Measurements from ENCODE around the gene NADSYN1. TPM values are rescaled to one million over a fixed set of nuclear protein-coding genes. Genes with fewer than 3 reads are reported as not detected.

Gene NADSYN1
- total RNA-seq, 2 donors from 2014 or later, result 18.0 to 18.8 TPM

DNA sequence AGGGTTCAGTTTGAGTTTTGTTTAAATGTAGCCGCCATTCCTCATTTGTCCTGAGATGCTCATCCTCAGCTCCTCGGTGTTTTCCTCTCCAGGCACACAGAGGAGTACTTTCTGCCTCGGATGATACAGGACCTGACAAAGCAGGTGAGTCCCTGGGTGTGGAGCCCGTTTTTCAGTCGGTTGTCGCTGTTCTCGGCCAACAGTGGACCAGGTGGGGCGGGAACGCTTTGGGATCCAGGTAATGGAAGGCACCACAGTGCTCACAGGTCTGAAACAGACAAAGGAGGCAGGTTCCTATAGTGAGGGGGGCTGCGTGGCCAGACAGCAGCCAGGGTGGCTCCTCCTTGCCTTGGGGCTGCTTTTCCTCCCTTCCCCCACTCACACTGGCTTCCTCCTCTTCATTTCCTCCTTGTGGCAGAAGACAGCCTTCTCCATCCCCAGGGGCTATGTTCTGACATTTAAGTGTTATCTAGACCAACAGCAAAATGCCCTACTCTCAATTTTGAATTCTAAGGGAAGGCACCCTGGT lies 19.4 kb downstream of the NADSYN1 start:
- TF ChIP-seq, protein P1, sequence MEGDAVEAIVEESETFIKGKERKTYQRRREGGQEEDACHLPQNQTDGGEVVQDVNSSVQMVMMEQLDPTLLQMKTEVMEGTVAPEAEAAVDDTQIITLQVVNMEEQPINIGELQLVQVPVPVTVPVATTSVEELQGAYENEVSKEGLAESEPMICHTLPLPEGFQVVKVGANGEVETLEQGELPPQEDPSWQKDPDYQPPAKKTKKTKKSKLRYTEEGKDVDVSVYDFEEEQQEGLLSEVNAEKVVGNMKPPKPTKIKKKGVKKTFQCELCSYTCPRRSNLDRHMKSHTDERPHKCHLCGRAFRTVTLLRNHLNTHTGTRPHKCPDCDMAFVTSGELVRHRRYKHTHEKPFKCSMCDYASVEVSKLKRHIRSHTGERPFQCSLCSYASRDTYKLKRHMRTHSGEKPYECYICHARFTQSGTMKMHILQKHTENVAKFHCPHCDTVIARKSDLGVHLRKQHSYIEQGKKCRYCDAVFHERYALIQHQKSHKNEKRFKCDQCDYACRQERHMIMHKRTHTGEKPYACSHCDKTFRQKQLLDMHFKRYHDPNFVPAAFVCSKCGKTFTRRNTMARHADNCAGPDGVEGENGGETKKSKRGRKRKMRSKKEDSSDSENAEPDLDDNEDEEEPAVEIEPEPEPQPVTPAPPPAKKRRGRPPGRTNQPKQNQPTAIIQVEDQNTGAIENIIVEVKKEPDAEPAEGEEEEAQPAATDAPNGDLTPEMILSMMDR (IDR thresholded peaks at IDR 0.05), result no peak

DNA sequence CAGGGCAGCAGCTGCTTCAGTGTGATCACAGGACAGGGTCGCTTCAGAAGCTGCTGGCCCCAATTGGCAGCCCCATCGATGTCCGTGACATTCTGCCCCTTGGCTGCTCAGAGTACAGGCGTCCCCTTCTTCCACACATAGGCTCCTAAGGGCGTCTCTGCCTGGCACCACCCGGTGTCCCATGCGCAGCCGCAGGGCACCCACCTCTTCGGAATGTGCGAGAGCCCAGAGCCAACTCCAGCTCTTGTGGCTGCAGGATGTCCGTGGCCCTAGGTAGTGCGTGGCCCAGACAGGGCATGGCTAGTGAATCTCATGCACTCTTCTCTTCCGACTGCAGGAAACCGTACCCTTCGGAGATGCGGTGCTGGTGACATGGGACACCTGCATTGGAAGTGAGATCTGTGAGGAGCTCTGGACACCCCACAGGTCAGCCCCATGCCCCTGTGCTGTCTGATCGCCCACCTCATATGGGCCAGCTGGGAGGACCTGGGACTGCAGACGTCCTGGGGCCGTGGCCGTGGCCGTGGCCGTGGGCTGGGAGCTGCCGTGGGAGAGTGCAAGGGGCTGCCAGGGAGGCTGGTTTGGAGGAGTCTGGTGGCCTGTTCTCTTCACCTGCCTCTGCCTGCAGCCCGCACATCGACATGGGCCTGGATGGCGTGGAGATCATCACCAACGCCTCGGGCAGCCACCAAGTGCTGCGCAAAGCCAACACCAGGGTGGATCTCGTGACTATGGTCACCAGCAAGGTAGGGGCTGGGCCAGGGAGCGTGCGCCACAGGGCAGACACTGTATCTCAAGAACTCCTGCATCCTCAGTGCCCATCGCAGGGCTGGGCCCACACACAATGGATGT lies 20.2 kb downstream of the NADSYN1 start:
- DNase-seq (ENCODE audit: low spot score), result no peak
- no peaks in the 10 kb centered on the region for H3K27me3 ChIP-seq
- no peaks in the 10 kb centered on the region for H3K4me1 ChIP-seq
- H3K27ac ChIP-seq, result no peak overlapping the region
- TF ChIP-seq, protein P1 (IDR thresholded peaks at IDR 0.05), result no peak
- no peaks in the 10 kb centered on the region for H3K9me3 ChIP-seq
- H3K36me3 ChIP-seq, result peaks cover 49% of the 10 kb centered on the region
- no peak overlapping the region for H3K4me3 ChIP-seq

More for the DNA sequence above, 19.4 kb downstream of the NADSYN1 start:
- no peaks in the 10 kb centered on the region for H3K9me3 ChIP-seq
- no peak overlapping the region for H3K27ac ChIP-seq
- no peaks in the 10 kb centered on the region for H3K4me1 ChIP-seq
- H3K27me3 ChIP-seq, result no peaks in the 10 kb centered on the region
- H3K4me3 ChIP-seq, result no peak overlapping the region
- DNase-seq (ENCODE audit: low spot score), result no peak
- peaks cover 48% of the 10 kb centered on the region for H3K36me3 ChIP-seq

DNA sequence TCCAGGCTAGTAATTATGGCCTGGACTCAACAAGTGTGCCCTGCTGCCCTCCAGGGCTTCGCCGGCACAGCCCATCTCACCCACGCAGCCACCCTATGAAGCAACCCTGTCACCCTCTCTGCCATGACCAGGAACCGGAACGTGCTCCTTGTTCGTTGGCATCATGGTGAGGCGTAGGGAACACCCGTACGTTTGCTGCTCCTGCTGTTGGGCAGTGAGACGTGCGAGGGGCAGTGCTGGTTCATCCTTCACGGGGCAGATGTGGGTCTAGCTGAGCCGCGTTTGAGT lies 20.7 kb downstream of the NADSYN1 start:
- no peak for DNase-seq (ENCODE audit: low spot score)
- Histone ChIP-seq H3K4me1 (no peaks in the 10 kb centered on the region), H3K9me3 (no peaks in the 10 kb centered on the region), H3K27ac (no peak overlapping the region), H3K27me3 (no peaks in the 10 kb centered on the region), H3K4me3 (no peak overlapping the region), H3K36me3 (peaks cover 54% of the 10 kb centered on the region)
- TF ChIP-seq, protein P1 (IDR thresholded peaks at IDR 0.05), result no peak

DNA sequence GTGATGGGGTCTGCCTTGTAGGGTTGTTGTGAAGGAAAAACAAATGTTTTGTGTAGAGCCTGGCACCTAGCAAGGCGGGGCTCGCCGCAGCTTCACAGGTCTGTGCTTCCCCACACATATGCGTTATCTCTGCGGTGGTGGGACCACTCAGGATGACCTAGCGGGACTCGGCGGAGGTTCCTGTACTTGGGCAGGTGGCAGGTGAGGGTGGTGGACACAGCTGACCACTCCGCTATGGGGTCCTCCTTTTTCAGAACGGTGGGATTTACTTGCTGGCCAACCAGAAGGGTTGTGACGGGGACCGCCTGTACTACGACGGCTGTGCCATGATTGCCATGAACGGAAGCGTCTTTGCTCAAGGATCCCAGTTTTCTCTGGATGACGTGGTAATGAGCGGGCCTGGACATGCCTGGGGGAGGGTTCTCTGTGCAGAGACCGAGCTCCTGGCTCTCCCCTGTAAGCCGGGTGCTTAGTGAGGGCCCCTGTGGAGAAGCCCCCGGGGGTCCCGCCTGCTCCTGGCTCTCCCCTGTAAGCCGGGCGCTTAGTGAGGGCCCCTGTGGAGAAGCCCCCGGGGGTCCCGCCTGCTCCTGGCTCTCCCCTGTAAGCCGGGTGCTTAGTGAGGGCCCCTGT lies 21.3 kb downstream of the NADSYN1 start:
- TF ChIP-seq, protein P1 (IDR thresholded peaks at IDR 0.05), result no peak
- Histone ChIP-seq H3K4me3 (no peak overlapping the region), H3K27ac (no peak overlapping the region), H3K4me1 (no peaks in the 10 kb centered on the region), H3K36me3 (peaks cover 60% of the 10 kb centered on the region), H3K9me3 (no peaks in the 10 kb centered on the region), H3K27me3 (no peaks in the 10 kb centered on the region)
- no peak for DNase-seq (ENCODE audit: low spot score)

DNA sequence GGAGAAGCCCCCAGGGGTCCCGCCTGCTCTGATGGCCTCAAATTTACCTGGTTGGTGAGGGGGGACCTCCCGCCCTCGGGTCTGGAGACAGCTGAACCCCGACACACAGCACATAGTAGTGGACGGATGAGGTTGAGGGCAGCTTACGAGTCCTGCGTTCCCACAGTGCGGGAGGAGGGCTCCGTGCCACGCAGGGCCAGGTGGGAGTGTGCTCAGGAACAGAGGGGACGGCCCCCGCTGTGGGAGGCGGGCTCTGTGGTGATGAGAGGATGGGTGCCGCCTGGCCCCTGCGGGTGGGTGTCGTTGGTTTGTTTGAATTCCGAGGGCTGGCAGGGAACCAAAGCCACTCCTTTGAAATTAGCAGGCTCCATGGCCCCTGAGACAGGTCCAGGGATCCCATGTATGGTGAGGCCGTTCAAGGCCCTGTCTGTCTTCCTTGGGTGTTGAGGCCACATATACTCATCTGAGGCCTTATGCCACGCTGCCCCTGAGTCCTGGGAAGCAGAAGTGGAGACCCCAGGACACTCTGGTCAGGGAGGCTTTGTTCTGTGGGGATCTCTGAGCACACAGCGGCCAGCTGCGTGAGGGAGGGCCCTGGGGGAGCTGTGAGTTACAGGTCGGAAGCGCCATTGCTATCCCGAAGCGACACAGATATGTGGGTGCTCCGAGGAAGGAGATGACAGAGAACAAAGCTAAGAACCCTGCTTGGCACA lies 21.9 kb downstream of the NADSYN1 start:
- Histone ChIP-seq H3K27ac (no peak overlapping the region), H3K4me1 (no peaks in the 10 kb centered on the region), H3K4me3 (no peak overlapping the region), H3K36me3 (peaks cover 66% of the 10 kb centered on the region), H3K9me3 (no peaks in the 10 kb centered on the region), H3K27me3 (no peaks in the 10 kb centered on the region)
- no peak for DNase-seq (ENCODE audit: low spot score)
- TF ChIP-seq, protein P1 (IDR thresholded peaks at IDR 0.05), result no peak
